KG1 (cell line): Measurements from ENCODE around the gene SOX5.

Experiments used
- DNase-seq: peaks from one replicate; lab custom pipeline; 2025; lab: John Stamatoyannopoulos, UW

The SOX5 gene

GRCh38 chr12:23600919-23601318 is 348.6 kb downstream of the SOX5 start:
- DNase-seq = no peak

GRCh38 chr12:23596568-23596967 is 352.9 kb downstream of the SOX5 start:
- no peak for DNase-seq

DNA sequence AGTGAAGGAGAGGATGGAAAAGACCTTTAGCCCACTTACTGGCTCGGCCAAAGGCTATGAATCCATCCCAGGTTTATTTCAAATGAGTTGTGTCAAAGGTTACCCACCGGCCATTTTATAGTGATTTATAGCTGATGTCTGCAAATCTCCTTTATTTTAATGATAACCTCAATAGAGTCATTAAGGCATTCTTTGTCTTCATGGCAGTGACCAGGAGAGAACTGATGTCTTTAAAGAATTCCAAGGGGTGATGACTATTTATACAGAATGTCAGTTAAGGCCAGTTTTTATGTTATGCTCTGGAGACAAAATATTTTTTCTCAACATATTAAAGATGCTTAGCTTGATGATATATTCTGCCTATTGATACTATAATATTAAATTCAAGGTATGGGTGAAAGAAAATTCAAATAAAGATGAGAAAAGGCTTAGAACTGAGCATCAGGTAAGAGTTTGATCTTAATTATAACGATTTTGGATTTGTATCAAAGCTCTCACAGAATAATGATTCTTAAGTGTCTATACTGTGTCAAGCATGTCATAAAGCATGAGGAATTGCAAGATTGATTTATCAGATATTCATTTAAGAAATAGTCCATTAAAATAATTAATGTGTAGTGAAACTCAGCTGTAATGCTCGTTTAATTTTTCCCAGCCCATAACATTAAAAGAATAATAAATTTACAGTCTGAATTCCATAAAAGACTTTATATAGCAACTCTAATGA is 361.5 kb downstream of the SOX5 start:
- no peak for DNase-seq

- DNase-seq = no peak
Observed at GRCh38 chr12:23585782-23586163, 363.7 kb downstream of the SOX5 start.

- DNase-seq = no peak
Observed at GRCh38 chr12:23585156-23585781, 364.2 kb downstream of the SOX5 start.

GRCh38 chr12:23581913-23582312 is 367.6 kb downstream of the SOX5 start:
- no peak for DNase-seq

GRCh38 chr12:23579257-23579656 is 370.2 kb downstream of the SOX5 start:
- DNase-seq = no peak

GRCh38 chr12:23576372-23576771 is 373.1 kb downstream of the SOX5 start:
- DNase-seq = no peak

DNA sequence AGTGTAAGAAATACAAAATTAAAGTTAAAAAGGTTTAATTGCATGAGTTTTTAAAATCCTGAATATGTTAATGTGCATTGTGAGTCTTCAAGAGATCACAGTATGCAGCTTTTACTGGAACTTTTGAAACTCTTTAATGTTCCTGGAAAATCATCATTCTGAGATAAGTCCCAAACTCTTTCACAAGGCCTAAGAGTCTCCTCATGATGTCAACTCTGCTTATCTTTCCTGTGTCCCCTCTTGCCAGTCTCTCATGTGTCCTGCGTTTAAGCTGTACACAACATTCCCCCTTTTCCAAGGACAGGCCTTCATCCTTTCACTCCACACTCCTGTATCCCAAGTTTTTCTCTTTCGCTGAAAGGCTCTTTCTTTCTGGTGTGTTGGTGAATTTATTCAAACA is 380.1 kb downstream of the SOX5 start:
- DNase-seq = no peak

GRCh38 chr12:23566133-23566532 is 383.3 kb downstream of the SOX5 start:
- DNase-seq = no peak

- no peak for DNase-seq
Observed at GRCh38 chr12:23564451-23565152, 384.9 kb downstream of the SOX5 start.

- no peak for DNase-seq
Observed at GRCh38 chr12:23561364-23562345, 387.8 kb downstream of the SOX5 start.

DNA sequence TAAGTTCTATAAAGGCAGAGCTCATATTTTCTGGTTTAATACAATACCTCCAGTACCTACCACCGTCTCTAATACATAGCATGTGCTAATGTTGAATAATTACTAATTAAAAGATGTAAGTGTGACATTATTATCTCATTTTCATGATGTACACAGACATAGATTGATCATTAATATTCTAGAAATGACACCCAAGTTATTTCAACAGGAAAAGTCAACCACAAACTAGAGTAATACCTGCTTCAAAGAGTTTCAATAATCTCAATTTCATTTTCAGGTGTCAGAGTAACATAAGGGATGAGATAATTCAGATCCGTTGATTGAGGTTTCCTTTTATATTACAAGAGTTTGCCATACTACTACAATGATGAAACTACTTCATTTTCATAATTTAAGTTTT is 388.9 kb downstream of the SOX5 start:
- no peak for DNase-seq

DNA sequence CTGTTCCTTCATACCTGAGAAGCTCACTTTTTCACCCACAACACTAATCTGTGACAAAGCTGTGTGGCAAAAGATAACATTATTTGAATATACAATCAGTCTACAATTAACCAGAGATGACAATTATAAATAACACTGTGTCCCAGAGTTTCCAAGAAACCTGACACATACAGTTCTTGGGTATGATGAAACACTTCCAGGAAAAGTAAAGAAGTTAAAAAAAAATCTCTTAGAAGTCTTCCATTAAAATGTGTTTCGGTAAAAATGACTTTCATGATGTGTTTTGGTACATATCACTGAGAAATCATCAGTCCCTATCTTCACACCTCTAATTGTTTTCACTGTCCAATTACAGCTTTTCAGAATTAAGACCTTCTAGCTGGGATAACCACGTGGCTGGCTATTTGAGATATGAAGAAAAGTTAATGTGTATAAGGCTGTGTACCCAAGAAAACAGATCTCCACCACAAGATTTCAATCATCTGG is 390.2 kb downstream of the SOX5 start:
- DNase-seq = no peak

DNA sequence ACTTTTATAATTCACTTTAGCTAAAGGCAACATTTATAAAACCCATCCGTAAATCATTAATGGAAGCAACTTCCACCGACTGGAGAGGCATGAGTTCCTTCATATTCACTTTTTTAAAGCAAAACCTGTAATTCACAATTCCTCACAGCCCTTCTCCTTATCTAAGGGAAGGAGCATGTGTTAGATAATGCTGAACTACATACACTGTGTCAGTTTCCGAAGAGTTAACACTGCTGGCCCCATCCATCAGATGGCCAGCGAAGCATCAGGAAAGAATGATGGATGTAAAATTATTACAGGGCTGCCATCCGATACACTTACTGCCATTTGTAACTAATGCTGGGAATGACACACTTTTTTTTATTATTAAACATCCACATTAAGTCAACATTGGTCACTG is 392.8 kb downstream of the SOX5 start:
- DNase-seq = no peak

DNA sequence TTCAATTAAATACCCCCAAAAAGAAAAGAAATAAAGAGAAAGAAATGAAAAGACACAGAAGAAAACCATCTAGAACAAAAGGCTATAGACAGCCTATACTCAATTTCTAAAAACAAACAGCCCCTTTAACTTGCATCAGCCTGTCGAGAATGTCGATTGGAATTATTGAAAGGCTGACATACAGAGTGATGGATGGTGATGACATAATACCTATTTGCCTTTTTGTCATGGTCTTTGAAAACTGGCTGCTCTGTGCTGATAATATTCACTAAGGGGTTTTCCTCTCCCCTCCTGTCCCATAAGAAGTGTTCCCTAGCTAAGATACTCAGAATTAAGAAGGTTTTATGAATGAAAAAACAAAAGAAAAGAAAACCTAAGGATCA is 393.7 kb downstream of the SOX5 start:
- DNase-seq = no peak

GRCh38 chr12:23555180-23555824 is 394.2 kb downstream of the SOX5 start:
- no peak for DNase-seq

- DNase-seq = no peak
Observed at GRCh38 chr12:23552417-23552816, 397.1 kb downstream of the SOX5 start.

DNA sequence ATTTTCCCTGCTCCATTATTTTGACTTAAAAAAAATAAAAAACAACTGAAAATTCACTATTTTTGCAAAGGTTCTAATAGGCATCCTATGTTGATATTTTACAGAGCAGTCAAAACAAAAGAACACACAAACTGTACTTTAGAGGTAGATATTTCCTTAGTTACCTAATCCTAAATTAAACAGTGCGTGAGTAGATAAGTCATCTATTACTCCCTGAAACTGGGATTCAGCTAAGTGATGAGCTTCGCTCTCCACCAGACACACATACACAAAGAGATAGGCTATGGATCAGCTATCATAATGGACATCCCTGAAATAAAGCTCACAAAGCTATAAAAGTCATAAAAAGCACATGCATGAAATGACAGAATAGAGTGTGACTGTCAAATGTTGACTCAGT is 398.7 kb downstream of the SOX5 start:
- DNase-seq = no peak

DNA sequence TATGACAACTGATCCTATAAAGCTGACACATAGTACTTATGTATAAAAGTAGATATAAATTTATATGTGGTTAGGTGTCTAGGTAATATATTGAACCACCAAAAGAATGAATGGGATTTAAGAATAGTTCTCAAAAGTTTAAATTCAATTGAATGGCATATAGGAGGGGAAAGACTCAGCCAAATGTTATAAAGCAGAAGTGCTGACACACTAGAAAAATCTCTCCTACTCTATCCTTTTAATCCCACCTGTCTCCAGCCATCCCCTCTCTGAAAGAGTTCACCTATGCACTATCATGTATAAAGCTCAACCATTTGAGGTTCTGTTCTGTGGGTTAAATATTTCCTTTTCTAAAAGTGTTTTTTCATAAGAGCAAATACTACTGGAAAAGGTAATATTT is 400.7 kb downstream of the SOX5 start:
- no peak for DNase-seq

DNA sequence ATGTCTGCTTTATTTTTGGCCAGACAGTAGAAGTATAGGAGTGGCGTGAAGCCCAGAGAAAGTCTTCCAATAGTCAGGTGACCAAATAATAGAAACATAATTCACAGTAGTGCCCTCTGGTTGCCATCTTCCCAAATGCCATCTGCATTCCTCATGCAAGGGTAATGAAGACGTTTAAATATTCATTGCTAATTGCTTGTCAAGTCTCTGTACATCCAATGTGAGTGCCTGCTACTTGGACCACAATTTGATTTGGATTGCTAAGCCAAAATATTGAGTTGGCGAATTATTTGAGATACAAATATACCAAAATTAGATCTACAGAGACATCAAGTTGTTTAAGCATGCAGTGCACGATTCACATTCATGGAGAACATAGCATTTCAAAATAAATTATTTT is 402.7 kb downstream of the SOX5 start:
- DNase-seq = no peak

- no peak for DNase-seq
Observed at GRCh38 chr12:23543767-23544166, 405.7 kb downstream of the SOX5 start.
